Skeletal muscle tissue (tissue), 5 donors: Measurements from ENCODE around the gene RAB13. TPM values are rescaled to one million over a fixed set of nuclear protein-coding genes. Genes with fewer than 3 reads are reported as not detected.

Experiments
- H3K27ac ChIP-seq: one replicate; pipeline ENCODE4 v1.7.0; 2013; ENCODE audit warnings: mild to moderate bottlenecking, low read depth, low read length, inconsistent platforms
- H3K27me3 ChIP-seq, 3 donors: one replicate each; pipeline ENCODE4 v1.7.0; 2013; ENCODE audit warnings: low read length in 3 of 3; ENCODE audit not compliant: control insufficient read depth in 3 of 3, insufficient read depth in 3 of 3
- H3K36me3 ChIP-seq, 3 donors: one replicate each; pipeline ENCODE4 v1.7.0; 2013; ENCODE audit warnings: low read length in 3 of 3; ENCODE audit not compliant: control insufficient read depth in 3 of 3, insufficient read depth in 3 of 3
- H3K4me1 ChIP-seq, 3 donors: one replicate each; pipeline ENCODE4 v1.7.0; 2013; ENCODE audit warnings: low read length in 3 of 3, mild to moderate bottlenecking in 3 of 3; ENCODE audit not compliant: control insufficient read depth in 3 of 3, insufficient read depth in 3 of 3
- H3K4me3 ChIP-seq, 3 donors: one replicate each; pipeline ENCODE4 v1.7.0; 2013; ENCODE audit warnings: low read length in 3 of 3
- H3K9ac ChIP-seq, 3 donors: one replicate each; pipeline ENCODE4 v1.7.0; 2013; ENCODE audit warnings: low read length in 3 of 3, mild to moderate bottlenecking in 3 of 3, moderate library complexity in 2 of 3, low read depth in 1 of 3
- H3K9me3 ChIP-seq, 3 donors: one replicate each; pipeline ENCODE4 v1.7.0; 2013; ENCODE audit warnings: low read length in 3 of 3; ENCODE audit not compliant: control insufficient read depth in 3 of 3
- small RNA-seq: library from RNA; depleted of rRNA; stranded (forward); fragments of <200 nt; gene quantifications from one replicate; pipeline ENCODE3, GENCODE V24; 2014
- total RNA-seq: library from RNA; depleted of rRNA; stranded (reverse); fragments of >200 nt; gene quantifications from one replicate; pipeline ENCODE4 v1.2.3, GENCODE V29; 2014
- donor health status: Osteomylitis.

RAB13 gene
- total RNA-seq, 1 donor from 2014 or later = 18.3 TPM

DNA sequence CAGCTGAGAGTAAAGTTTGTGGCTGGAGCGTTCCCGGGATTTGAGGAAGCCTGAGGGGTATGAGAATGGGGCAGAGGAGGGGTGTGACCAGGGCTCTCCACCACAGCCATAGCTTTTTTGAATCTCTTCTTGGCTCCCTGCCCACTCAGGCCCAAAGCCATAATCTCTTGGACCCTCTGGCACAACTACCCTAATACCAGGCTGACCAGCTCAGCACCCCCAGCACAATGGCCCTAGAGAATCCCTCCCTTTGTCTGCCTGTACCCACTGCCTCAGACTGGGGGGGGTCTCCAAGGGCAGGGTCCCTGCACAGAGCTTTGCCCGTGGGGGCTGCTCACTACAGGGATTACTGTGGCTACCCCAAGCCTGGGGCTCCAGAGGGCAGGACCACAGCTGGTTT, 47.1 kb downstream of the RAB13 start:
- Histone ChIP-seq H3K27ac (no peak overlapping the region), H3K9me3 (no peaks in the 10 kb centered on the region), H3K27me3 (no peaks in the 10 kb centered on the region), H3K4me3 (no peak overlapping the region), H3K36me3 (peaks cover 74 to 76% (median 75%) of the 10 kb centered on the region in 3 donors), H3K4me1 (peaks cover 4 to 15% (median 12%) of the 10 kb centered on the region in 3 donors), H3K9ac (no peak overlapping the region)

DNA sequence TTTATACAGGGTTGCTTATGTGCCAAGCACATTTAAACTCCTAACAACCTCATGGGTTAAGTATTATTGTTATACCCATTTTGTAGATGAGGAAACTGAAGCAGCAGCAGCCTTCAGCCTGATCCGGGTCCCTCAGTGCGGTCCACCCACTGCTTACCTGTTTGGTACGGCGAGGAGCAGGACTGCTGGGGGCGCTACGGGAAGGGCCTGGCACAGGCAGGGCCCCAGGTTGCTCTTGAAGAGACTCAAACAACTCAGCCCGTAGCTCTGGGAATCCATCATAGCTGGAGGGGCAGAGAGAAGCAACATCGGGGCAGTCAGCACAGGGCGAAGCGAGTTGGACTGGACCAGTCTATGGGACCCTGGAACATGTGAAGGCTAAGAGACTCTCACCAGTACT, 48.8 kb downstream of the RAB13 start:
- Histone ChIP-seq H3K4me1 (peaks cover 0 to under 1% (median 0%) of the 10 kb centered on the region in 3 donors), H3K9ac (no peak overlapping the region), H3K36me3 (peaks cover 74 to 82% (median 78%) of the 10 kb centered on the region in 3 donors), H3K4me3 (no peak overlapping the region), H3K27ac (no peak overlapping the region), H3K9me3 (no peaks in the 10 kb centered on the region), H3K27me3 (no peaks in the 10 kb centered on the region)

DNA sequence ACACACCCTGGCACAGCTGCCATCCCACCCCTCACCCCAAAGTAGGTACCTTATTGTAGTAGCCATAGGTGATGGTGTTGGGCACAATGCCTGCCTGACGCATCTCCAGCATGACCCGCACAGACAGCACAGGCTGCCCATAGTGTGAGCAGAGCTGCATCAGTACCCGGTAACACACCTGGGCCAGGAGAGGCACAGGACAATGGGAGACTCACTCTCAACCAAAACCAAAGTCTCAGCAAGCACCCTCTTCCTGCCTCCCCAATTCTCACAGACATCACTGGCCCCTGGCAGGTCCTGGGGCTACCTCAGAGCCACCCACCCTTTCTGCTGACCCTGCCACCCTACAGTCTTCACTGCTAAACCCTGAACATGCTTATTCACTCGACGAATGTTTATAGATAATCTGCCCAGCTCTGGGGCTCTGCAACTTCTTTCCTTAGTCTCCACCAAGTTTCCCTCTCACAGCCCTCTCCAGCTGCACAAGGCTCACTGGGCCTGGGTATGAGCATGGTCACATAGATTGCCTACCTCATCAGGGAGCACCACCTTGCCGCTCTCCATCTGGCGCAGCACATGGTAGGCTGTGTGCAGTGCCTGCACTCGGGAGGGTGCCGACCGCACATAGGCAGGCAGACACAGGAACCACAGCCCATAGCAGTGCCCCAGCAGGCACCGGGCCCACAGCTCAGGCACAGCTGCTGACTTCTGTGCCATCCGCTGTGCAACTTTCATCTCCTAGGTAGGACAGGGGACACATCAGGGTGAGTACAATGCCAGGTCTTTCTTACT, 49.9 kb downstream of the RAB13 start:
- Histone ChIP-seq H3K9ac (no peak overlapping the region), H3K9me3 (no peaks in the 10 kb centered on the region), H3K36me3 (peaks cover 72 to 79% (median 78%) of the 10 kb centered on the region in 3 donors), H3K4me3 (no peak overlapping the region), H3K27ac (no peak overlapping the region), H3K27me3 (no peaks in the 10 kb centered on the region), H3K4me1 (no peaks in the 10 kb centered on the region)

DNA sequence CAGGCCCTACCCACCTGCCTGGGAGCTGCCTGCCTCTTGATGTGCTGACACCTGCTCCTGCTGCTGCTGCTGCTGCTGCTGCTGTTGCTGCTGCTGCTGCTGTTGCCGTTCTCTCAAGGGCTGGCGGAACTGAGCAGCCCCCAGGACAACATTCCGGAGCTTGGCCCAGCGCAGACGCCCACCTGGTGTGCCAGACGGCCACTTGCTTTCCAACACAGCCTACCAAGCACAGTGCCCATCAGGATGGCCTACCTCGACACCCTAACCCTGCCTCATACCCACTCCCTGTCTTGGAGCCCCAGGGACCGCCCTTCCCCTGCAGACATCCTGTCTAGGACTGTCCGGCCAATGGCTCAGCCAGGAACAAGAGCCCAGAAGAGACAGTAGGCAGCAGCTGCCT, 51.4 kb downstream of the RAB13 start:
- no peaks in the 10 kb centered on the region for H3K27me3 ChIP-seq
- H3K36me3 ChIP-seq = peaks cover 68 to 78% (median 74%) of the 10 kb centered on the region in 3 donors
- no peak overlapping the region for H3K9ac ChIP-seq
- no peaks in the 10 kb centered on the region for H3K4me1 ChIP-seq
- no peaks in the 10 kb centered on the region for H3K9me3 ChIP-seq
- no peak overlapping the region for H3K4me3 ChIP-seq
- no peak overlapping the region for H3K27ac ChIP-seq

DNA sequence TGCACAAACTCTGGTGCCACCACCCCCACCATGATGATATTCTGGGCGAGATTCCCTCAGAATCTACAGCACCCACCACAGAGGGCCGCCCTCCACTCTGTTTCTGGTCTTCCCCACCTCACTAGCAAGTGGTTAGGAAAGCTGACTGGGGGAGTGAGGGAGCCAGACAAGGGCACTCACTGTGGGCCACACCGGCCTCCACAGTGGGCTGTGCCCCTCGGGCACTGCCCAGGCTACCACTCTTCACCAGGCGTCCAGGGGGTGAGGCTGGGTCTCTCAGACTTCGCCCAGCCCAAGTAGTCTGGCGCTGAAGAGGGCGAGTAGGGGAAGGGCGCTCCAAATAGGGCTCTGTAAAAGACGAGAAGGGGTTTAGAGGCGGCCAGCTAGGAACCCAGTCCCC, 52.2 kb downstream of the RAB13 start:
- Histone ChIP-seq H3K9me3 (no peaks in the 10 kb centered on the region), H3K9ac (no peak overlapping the region), H3K36me3 (peaks cover 70 to 80% (median 72%) of the 10 kb centered on the region in 3 donors), H3K4me3 (no peak overlapping the region), H3K27ac (no peak overlapping the region), H3K27me3 (no peaks in the 10 kb centered on the region), H3K4me1 (peaks cover 0 to under 1% (median 0%) of the 10 kb centered on the region in 3 donors)

DNA sequence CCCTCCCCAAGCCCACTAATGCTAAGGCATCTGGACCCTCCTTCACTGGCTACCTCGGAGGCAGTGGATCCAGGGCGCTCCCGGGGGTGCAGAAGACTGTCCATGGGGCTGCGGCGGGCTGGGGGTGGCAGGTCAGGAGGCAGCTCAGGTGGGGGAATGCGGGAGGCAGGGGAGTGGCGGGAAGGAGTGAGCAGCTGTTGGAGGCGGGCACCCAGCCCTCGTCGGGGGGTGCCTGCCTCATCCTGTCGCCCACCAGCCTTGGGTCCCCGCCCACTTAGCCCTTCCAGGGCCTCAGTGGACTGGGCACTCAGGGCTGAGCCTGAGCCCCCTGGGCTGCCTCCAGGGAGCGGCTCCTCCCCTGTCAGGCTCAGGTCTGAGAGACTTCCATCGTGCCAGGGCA, 52.7 kb downstream of the RAB13 start:
- Histone ChIP-seq H3K27ac (no peak overlapping the region), H3K27me3 (no peaks in the 10 kb centered on the region), H3K36me3 (peaks cover 69 to 77% (median 72%) of the 10 kb centered on the region in 3 donors), H3K9me3 (no peaks in the 10 kb centered on the region), H3K4me3 (no peak overlapping the region), H3K9ac (no peak overlapping the region), H3K4me1 (peaks cover 0 to 4% (median 0%) of the 10 kb centered on the region in 3 donors)

DNA sequence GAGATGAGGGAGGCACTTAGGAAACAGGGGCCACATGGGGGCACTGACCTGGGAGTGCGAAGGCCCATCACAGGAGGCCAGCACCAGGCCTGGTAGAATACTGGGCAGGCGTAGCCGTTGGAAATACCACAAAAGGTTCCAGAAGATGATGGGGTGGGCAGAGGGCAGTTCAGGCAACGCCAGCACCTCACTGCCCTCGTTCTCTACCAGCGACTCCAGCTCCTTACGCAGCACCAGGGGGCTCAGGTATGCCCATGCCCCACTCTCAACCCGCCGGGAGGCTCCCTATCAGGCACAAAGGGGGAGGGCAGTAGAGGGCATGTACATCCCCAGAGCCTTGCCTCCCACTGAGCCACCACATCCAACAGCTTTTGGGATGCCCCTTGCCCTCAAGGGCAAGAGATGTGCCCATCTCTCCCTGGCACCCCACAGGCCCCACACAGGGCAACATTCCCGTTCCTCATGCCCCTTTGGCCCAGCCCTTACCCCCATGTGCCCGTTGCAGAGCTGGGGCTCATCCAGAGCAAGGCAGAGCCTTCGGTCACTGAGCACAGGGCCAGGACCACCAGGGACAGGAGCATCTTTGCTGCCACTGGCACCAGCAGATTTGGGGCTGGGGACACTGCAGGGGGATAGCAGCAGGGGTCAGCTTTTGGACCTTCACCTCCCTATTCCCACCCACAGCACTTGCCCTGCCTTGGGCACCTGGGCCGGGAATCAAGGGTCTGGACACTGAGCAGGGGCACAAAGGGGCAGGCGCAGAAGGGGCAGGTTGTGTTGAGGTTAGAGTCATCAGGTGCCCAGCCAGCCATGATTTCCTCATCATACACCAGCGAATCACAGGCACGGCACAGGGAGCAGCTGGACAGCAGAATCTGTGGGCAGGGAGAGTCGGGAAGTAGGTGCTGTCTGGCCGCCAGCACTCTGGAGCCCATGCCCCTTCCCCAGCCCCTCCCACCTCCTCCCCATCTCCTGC, 53.7 kb downstream of the RAB13 start:
- peaks cover 64 to 71% (median 67%) of the 10 kb centered on the region in 3 donors for H3K36me3 ChIP-seq

More for the DNA sequence above, 53.7 kb downstream of the RAB13 start:
- H3K4me3 ChIP-seq = no peak overlapping the region
- no peaks in the 10 kb centered on the region for H3K27me3 ChIP-seq
- no peaks in the 10 kb centered on the region for H3K9me3 ChIP-seq
- H3K27ac ChIP-seq = no peak overlapping the region
- H3K9ac ChIP-seq = no peak overlapping the region
- H3K4me1 ChIP-seq = peaks cover 0 to 6% (median 0%) of the 10 kb centered on the region in 3 donors

Small RNA genes within 50 kb of the gene (small RNA-seq; reads per million reads assigned to genes)
- 0.07 reads per million for gene MIR6737

Other genes starting within 250 kb of the RAB13 start
- 16.7 TPM for gene SLC27A3, start 210.9 kb downstream of the RAB13 start, total RNA-seq
- gene GATAD2B, start 63.4 kb downstream of the RAB13 start, total RNA-seq = 6.3 TPM
- 9.9 TPM for gene DENND4B, start 39.6 kb downstream of the RAB13 start, total RNA-seq
- 3.1 TPM for gene CRTC2, start 27.7 kb downstream of the RAB13 start, total RNA-seq
- gene SLC39A1, start 22.8 kb downstream of the RAB13 start, total RNA-seq = 40.2 TPM
- 8.9 TPM for gene CREB3L4, start 18.4 kb downstream of the RAB13 start, total RNA-seq
- gene JTB, start 8.7 kb downstream of the RAB13 start, total RNA-seq = 87.2 TPM
- gene RPS27, start 4.4 kb upstream of the RAB13 start, total RNA-seq = 4,210 TPM
- under 0.01 TPM for gene NUP210L, start 168.7 kb upstream of the RAB13 start, total RNA-seq
- 202 TPM for gene TPM3, start 205.8 kb upstream of the RAB13 start, total RNA-seq
- gene CFAP141, start 220.0 kb upstream of the RAB13 start, total RNA-seq = not detected
- gene UBAP2L, start 234.6 kb upstream of the RAB13 start, total RNA-seq = 37.1 TPM